ENCODE results near the gene USP11.

DNA sequence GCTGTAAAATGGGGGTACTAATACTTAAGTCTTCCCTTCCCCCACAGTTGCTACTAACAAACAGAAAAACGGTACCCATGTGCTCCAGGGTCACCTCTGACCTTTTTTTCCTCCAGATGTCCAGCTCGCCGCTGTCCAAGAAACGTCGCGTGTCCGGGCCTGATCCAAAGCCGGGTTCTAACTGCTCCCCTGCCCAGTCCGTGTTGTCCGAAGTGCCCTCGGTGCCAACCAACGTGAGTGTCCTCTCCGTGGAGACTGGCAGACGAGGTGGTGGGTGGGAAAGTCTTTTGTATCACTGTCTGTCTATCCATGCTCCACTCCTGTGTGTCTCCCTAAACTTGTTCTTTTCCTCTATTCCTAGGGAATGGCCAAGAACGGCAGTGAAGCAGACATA, 34.1 kb upstream of the USP11 start:
- no peak for TF ChIP-seq GATA3 (IDR thresholded peaks at IDR 0.05; ENCODE audit: low read depth, low read length)
- TF ChIP-seq GATA2 (IDR thresholded peaks at IDR 0.05; ENCODE audit: low read depth, low read length): no peak
